ENCODE data around the gene PRDX5.
"Not testable (repeated sequence)": the region's sequence is repeated elsewhere in the genome, so short reads cannot be mapped to it uniquely, and the experiment has no call there.

PRDX5 gene

GRCh38 chr11:64305691-64306562 lies 12.0 kb upstream of the PRDX5 start:
- DNase-seq (ENCODE audit: low read depth in 2 of 2): peak; percentile 55 to 60

- no peak for DNase-seq (ENCODE audit: low read depth in 2 of 2)
Observed at GRCh38 chr11:64306563-64306875, 11.4 kb upstream of the PRDX5 start.

GRCh38 chr11:64306876-64307622 lies 10.9 kb upstream of the PRDX5 start:
- no peak for DNase-seq (ENCODE audit: low read depth in 2 of 2)

- not testable (repeated sequence) for DNase-seq (ENCODE audit: low read depth in 2 of 2)
Observed at GRCh38 chr11:64307795-64308194, 10.1 kb upstream of the PRDX5 start.

GRCh38 chr11:64312947-64313346 lies 5.0 kb upstream of the PRDX5 start:
- DNase-seq (ENCODE audit: low read depth in 2 of 2): no peak

- DNase-seq (ENCODE audit: low read depth in 2 of 2): no peak
Observed at GRCh38 chr11:64313491-64314145, 4.3 kb upstream of the PRDX5 start.

- DNase-seq (ENCODE audit: low read depth in 2 of 2): no peak
Observed at GRCh38 chr11:64314146-64314804, 3.6 kb upstream of the PRDX5 start.

- DNase-seq (ENCODE audit: low read depth in 2 of 2): no peak
Observed at GRCh38 chr11:64314805-64315561, 2.9 kb upstream of the PRDX5 start.

GRCh38 chr11:64315667-64316526 lies 2.0 kb upstream of the PRDX5 start:
- DNase-seq (ENCODE audit: low read depth in 2 of 2): not testable (repeated sequence)

- DNase-seq (ENCODE audit: low read depth in 2 of 2): no peak
Observed at GRCh38 chr11:64316672-64317324, 1.1 kb upstream of the PRDX5 start.

- peak; percentile 94 to 95 for DNase-seq (ENCODE audit: low read depth in 2 of 2)
Observed at GRCh38 chr11:64317325-64317960, 478 bp upstream of the PRDX5 start, which contains the start of gene TRMT112. Gene TRMT112 (minus strand): TSS chr11:64317559. CDS start chr11:64317526, 33 bp downstream.

GRCh38 chr11:64318766-64319761 lies 1.1 kb downstream of the PRDX5 start:
- DNase-seq (ENCODE audit: low read depth in 2 of 2): no peak

- DNase-seq (ENCODE audit: low read depth in 2 of 2): no peak
Observed at GRCh38 chr11:64320556-64320955, 2.6 kb downstream of the PRDX5 start.

GRCh38 chr11:64321026-64321425 lies 3.1 kb downstream of the PRDX5 start:
- no peak for DNase-seq (ENCODE audit: low read depth in 2 of 2)

GRCh38 chr11:64321533-64321932 lies 3.6 kb downstream of the PRDX5 start:
- DNase-seq (ENCODE audit: low read depth in 2 of 2): no peak

- DNase-seq (ENCODE audit: low read depth in 2 of 2): no peak
Observed at GRCh38 chr11:64322925-64323260, 5.0 kb downstream of the PRDX5 start.

- no peak for DNase-seq (ENCODE audit: low read depth in 2 of 2)
Observed at GRCh38 chr11:64323373-64323772, 5.5 kb downstream of the PRDX5 start.

GRCh38 chr11:64323984-64324383 lies 6.1 kb downstream of the PRDX5 start:
- DNase-seq (ENCODE audit: low read depth in 2 of 2): not testable (repeated sequence)
